ENCODE data around the gene NHLRC2. TPM values are rescaled to one million over a fixed set of nuclear protein-coding genes. Genes with fewer than 3 reads are reported as not detected.
"Not testable (repeated sequence)": the region's sequence is repeated elsewhere in the genome, so short reads cannot be mapped to it uniquely, and the experiment has no call there.

Gene NHLRC2
- total RNA-seq, 1 experiment from 2014 or later, result 39.8 TPM

- Mint-ChIP-seq H3K36me3 (ENCODE audit: insufficient read depth, unreplicated experiment) (no peaks in the 10 kb centered on the region), H3K27ac (ENCODE audit: low read depth, unreplicated experiment) (no peak overlapping the region), H3K4me3 (ENCODE audit: unreplicated experiment) (no peak overlapping the region), H3K27me3 (ENCODE audit: insufficient read depth, unreplicated experiment) (no peaks in the 10 kb centered on the region), H3K9me3 (ENCODE audit: unreplicated experiment) (no peaks in the 10 kb centered on the region), H3K4me1 (ENCODE audit: insufficient read depth, unreplicated experiment) (no peaks in the 10 kb centered on the region)
- no peak for TF ChIP-seq CTCF (IDR thresholded peaks at IDR 0.05; ENCODE audit: unreplicated experiment)
- DNase-seq (ENCODE audit: unreplicated experiment), result no peak
- no TSS peak for BruUV-seq (replicated peaks)
- intact Hi-C loops (cut with micrococcal nuclease), result no loop called here
- POLR2A ChIA-PET, result no interaction called here
- CTCF ChIA-PET, result interaction anchor here (0.9 kb wide), 1 partner anchor 25 kb away, joined by 3 read pairs; no protein-coding TSS in a partner anchor
Measured at GRCh38 chr10:113825791-113826190, 28.7 kb upstream of the NHLRC2 start.

- H3K27me3 Mint-ChIP-seq (ENCODE audit: insufficient read depth, unreplicated experiment); H3K36me3 Mint-ChIP-seq (ENCODE audit: insufficient read depth, unreplicated experiment); H3K4me3 Mint-ChIP-seq (ENCODE audit: unreplicated experiment); CTCF ChIA-PET; H3K27ac Mint-ChIP-seq (ENCODE audit: low read depth, unreplicated experiment); BruUV-seq (replicated peaks); H3K4me1 Mint-ChIP-seq (ENCODE audit: insufficient read depth, unreplicated experiment); intact Hi-C loops (cut with micrococcal nuclease); H3K9me3 Mint-ChIP-seq (ENCODE audit: unreplicated experiment); DNase-seq (ENCODE audit: unreplicated experiment): not testable (repeated sequence)
- POLR2A ChIA-PET, result interaction anchor here (0.6 to 1.5 kb wide), 2 partner anchors 22 to 274 kb away, joined by 3 to 4 read pairs; no protein-coding TSS in a partner anchor
Measured at GRCh38 chr10:113828567-113828966, 25.9 kb upstream of the NHLRC2 start.

GRCh38 chr10:113842171-113842570 is 12.3 kb upstream of the NHLRC2 start:
- H3K36me3 Mint-ChIP-seq (ENCODE audit: insufficient read depth, unreplicated experiment), result peaks cover 27% of the 10 kb centered on the region
- no peak overlapping the region for H3K4me3 Mint-ChIP-seq (ENCODE audit: unreplicated experiment)
- H3K9me3 Mint-ChIP-seq (ENCODE audit: unreplicated experiment), result no peaks in the 10 kb centered on the region
- H3K4me1 Mint-ChIP-seq (ENCODE audit: insufficient read depth, unreplicated experiment), result no peaks in the 10 kb centered on the region
- intact Hi-C loops (cut with micrococcal nuclease), result no loop called here
- no peak overlapping the region for H3K27ac Mint-ChIP-seq (ENCODE audit: low read depth, unreplicated experiment)
- no peak for TF ChIP-seq CTCF (IDR thresholded peaks at IDR 0.05; ENCODE audit: unreplicated experiment)
- CTCF ChIA-PET, result interaction anchor here (0.6 kb wide), 1 partner anchor 46 kb away, joined by 3 read pairs; no protein-coding TSS in a partner anchor
- POLR2A ChIA-PET, result interaction anchor here (0.7 to 4.5 kb wide), 2 partner anchors 11 to 54 kb away, joined by 3 to 16 read pairs; partner anchors contain the start of gene DCLRE1A
- no peaks in the 10 kb centered on the region for H3K27me3 Mint-ChIP-seq (ENCODE audit: insufficient read depth, unreplicated experiment)
- DNase-seq (ENCODE audit: unreplicated experiment), result no peak
- no TSS peak for BruUV-seq (replicated peaks)

- no peak for TF ChIP-seq CTCF (IDR thresholded peaks at IDR 0.05; ENCODE audit: unreplicated experiment)
- CTCF ChIA-PET, result no interaction called here
- no peak overlapping the region for H3K4me3 Mint-ChIP-seq (ENCODE audit: unreplicated experiment)
- no peak for DNase-seq (ENCODE audit: unreplicated experiment)
- no peaks in the 10 kb centered on the region for H3K27me3 Mint-ChIP-seq (ENCODE audit: insufficient read depth, unreplicated experiment)
- H3K4me1 Mint-ChIP-seq (ENCODE audit: insufficient read depth, unreplicated experiment), result peaks cover 3% of the 10 kb centered on the region
- peaks cover 39% of the 10 kb centered on the region for H3K36me3 Mint-ChIP-seq (ENCODE audit: insufficient read depth, unreplicated experiment)
- no TSS peak for BruUV-seq (replicated peaks)
- POLR2A ChIA-PET, result interaction anchor here (0.8 to 4.5 kb wide), 2 partner anchors 9 to 803 kb away, joined by 3 to 16 read pairs; partner anchors contain the start of gene DCLRE1A
- H3K9me3 Mint-ChIP-seq (ENCODE audit: unreplicated experiment), result no peaks in the 10 kb centered on the region
- no peak overlapping the region for H3K27ac Mint-ChIP-seq (ENCODE audit: low read depth, unreplicated experiment)
- intact Hi-C loops (cut with micrococcal nuclease), result no loop called here
Measured at GRCh38 chr10:113843972-113844485, 10.4 kb upstream of the NHLRC2 start.
